ENCODE measurements around the gene RIMBP2.

DNA sequence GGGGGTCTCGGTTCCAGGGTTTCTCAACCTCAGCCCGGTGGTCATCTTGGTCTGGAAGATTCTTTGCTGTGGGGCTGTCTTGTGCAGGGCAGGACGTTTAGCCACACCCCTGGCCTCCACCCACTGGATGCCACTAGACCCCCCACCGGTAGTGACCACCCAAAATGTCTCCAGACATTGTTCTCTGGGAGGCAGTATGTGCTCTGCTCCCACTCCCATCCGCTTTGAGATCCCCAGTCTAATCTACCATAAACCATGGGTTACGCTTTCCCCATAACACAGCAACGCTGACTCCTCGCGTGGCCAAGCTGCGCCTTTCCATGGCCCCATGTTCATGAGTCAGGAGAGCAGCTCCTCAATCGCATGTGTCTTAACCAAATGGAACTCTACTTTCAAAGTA lies 155.8 kb downstream of the RIMBP2 start:
- no peak for TF ChIP-seq EZH2 (IDR thresholded peaks at IDR 0.05; ENCODE audit: low read length, missing control alignments)
- TF ChIP-seq, protein P1, sequence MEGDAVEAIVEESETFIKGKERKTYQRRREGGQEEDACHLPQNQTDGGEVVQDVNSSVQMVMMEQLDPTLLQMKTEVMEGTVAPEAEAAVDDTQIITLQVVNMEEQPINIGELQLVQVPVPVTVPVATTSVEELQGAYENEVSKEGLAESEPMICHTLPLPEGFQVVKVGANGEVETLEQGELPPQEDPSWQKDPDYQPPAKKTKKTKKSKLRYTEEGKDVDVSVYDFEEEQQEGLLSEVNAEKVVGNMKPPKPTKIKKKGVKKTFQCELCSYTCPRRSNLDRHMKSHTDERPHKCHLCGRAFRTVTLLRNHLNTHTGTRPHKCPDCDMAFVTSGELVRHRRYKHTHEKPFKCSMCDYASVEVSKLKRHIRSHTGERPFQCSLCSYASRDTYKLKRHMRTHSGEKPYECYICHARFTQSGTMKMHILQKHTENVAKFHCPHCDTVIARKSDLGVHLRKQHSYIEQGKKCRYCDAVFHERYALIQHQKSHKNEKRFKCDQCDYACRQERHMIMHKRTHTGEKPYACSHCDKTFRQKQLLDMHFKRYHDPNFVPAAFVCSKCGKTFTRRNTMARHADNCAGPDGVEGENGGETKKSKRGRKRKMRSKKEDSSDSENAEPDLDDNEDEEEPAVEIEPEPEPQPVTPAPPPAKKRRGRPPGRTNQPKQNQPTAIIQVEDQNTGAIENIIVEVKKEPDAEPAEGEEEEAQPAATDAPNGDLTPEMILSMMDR (conservative IDR thresholded peaks at IDR 0.05 in 1 of 2, IDR thresholded peaks at IDR 0.05 in 1 of 2; ENCODE audit: low read depth in 1 of 2, low read length in 2 of 2): no peak

Measured in fibroblast of lung (primary cell).